HG03280 (cell line): ENCODE measurements around the gene ASCL5.

Source experiments
- ATAC-seq: cut with Tn5 transposase; IDR thresholded peaks from one replicate; pipeline ENCODE4 v1.9.1; 2021; ENCODE audit warnings: mild to moderate bottlenecking, moderate library complexity; ENCODE audit not compliant: unreplicated experiment

Gene ASCL5

GRCh38 chr1:201088901-201089525 lies 38.0 kb downstream of the ASCL5 start:
- no peak for ATAC-seq

- ATAC-seq = no peak
Observed at GRCh38 chr1:201088395-201088794, 38.6 kb downstream of the ASCL5 start.

- no peak for ATAC-seq
Observed at GRCh38 chr1:201085902-201086735, 40.9 kb downstream of the ASCL5 start.

- no peak for ATAC-seq
Observed at GRCh38 chr1:201084295-201084694, 42.7 kb downstream of the ASCL5 start.

- no peak for ATAC-seq
Observed at GRCh38 chr1:201083741-201084140, 43.2 kb downstream of the ASCL5 start.

GRCh38 chr1:201080135-201080534 lies 46.8 kb downstream of the ASCL5 start:
- no peak for ATAC-seq

- no peak for ATAC-seq
Observed at GRCh38 chr1:201077736-201078135, 49.2 kb downstream of the ASCL5 start.

- ATAC-seq = no peak
Observed at GRCh38 chr1:201077116-201077515, 49.9 kb downstream of the ASCL5 start.

- ATAC-seq = no peak
Observed at GRCh38 chr1:201076092-201076491, 50.9 kb downstream of the ASCL5 start.

GRCh38 chr1:201074018-201074417 lies 53.0 kb downstream of the ASCL5 start:
- ATAC-seq = no peak

GRCh38 chr1:201072922-201073321 lies 54.1 kb downstream of the ASCL5 start:
- ATAC-seq = no peak

GRCh38 chr1:201072149-201072548 lies 54.8 kb downstream of the ASCL5 start:
- no peak for ATAC-seq

- ATAC-seq = no peak
Observed at GRCh38 chr1:201069636-201070035, 57.3 kb downstream of the ASCL5 start.

GRCh38 chr1:201068976-201069375 lies 58.0 kb downstream of the ASCL5 start:
- no peak for ATAC-seq

GRCh38 chr1:201066986-201067385 lies 60.0 kb downstream of the ASCL5 start:
- no peak for ATAC-seq

- no peak for ATAC-seq
Observed at GRCh38 chr1:201065686-201066085, 61.3 kb downstream of the ASCL5 start.

- ATAC-seq = no peak
Observed at GRCh38 chr1:201064806-201065205, 62.2 kb downstream of the ASCL5 start.
